ENCODE data around the gene NEDD4. TPM values are rescaled to one million over a fixed set of nuclear protein-coding genes. Genes with fewer than 3 reads are reported as not detected.
"Not testable (repeated sequence)": the region's sequence is repeated elsewhere in the genome, so short reads cannot be mapped to it uniquely, and the experiment has no call there.

Gene NEDD4
- total RNA-seq, 1 donor from 2014 or later = 33.9 TPM

GRCh38 chr15:55954862-55955605, 38.4 kb downstream of the NEDD4 start:
- H3K36me3 Mint-ChIP-seq (ENCODE audit: low read depth, unreplicated experiment) = peaks cover 5% of the 10 kb centered on the region
- no peaks in the 10 kb centered on the region for H3K27me3 Mint-ChIP-seq (ENCODE audit: unreplicated experiment)
- H3K27ac Mint-ChIP-seq (ENCODE audit: unreplicated experiment) = no peak overlapping the region
- no peak for DNase-seq (ENCODE audit: low spot score)
- no peak overlapping the region for H3K4me3 Mint-ChIP-seq (ENCODE audit: unreplicated experiment)
- no peaks in the 10 kb centered on the region for H3K4me1 Mint-ChIP-seq (ENCODE audit: unreplicated experiment)
- no peak for TF ChIP-seq CTCF (IDR thresholded peaks at IDR 0.05; ENCODE audit: unreplicated experiment)
- no peaks in the 10 kb centered on the region for H3K9me3 Mint-ChIP-seq (ENCODE audit: unreplicated experiment)

- not testable (repeated sequence) for H3K4me1 Mint-ChIP-seq (ENCODE audit: unreplicated experiment); H3K27me3 Mint-ChIP-seq (ENCODE audit: unreplicated experiment); H3K9me3 Mint-ChIP-seq (ENCODE audit: unreplicated experiment); DNase-seq (ENCODE audit: low spot score); H3K4me3 Mint-ChIP-seq (ENCODE audit: unreplicated experiment); H3K27ac Mint-ChIP-seq (ENCODE audit: unreplicated experiment)
- H3K36me3 Mint-ChIP-seq (ENCODE audit: low read depth, unreplicated experiment) = peaks cover 12% of the 10 kb centered on the region
Measured at GRCh38 chr15:55952501-55953274, 40.7 kb downstream of the NEDD4 start.

- not testable (repeated sequence) for DNase-seq (ENCODE audit: low spot score); H3K27ac Mint-ChIP-seq (ENCODE audit: unreplicated experiment); H3K9me3 Mint-ChIP-seq (ENCODE audit: unreplicated experiment); H3K4me3 Mint-ChIP-seq (ENCODE audit: unreplicated experiment); H3K27me3 Mint-ChIP-seq (ENCODE audit: unreplicated experiment)
- Mint-ChIP-seq H3K36me3 (ENCODE audit: low read depth, unreplicated experiment) (peaks cover 56% of the 10 kb centered on the region), H3K4me1 (ENCODE audit: unreplicated experiment) (peaks cover 19% of the 10 kb centered on the region)
Measured at GRCh38 chr15:55944606-55945005, 48.8 kb downstream of the NEDD4 start.

GRCh38 chr15:55942332-55942731, 51.1 kb downstream of the NEDD4 start:
- peak overlapping the region; percentile 14 for H3K4me3 Mint-ChIP-seq (ENCODE audit: unreplicated experiment)
- H3K27me3 Mint-ChIP-seq (ENCODE audit: unreplicated experiment) = peaks cover 5% of the 10 kb centered on the region
- DNase-seq (ENCODE audit: low spot score) = peak; percentile 4
- H3K36me3 Mint-ChIP-seq (ENCODE audit: low read depth, unreplicated experiment) = peaks cover 67% of the 10 kb centered on the region
- peaks cover 8% of the 10 kb centered on the region for H3K9me3 Mint-ChIP-seq (ENCODE audit: unreplicated experiment)
- TF ChIP-seq CTCF (IDR thresholded peaks at IDR 0.05; ENCODE audit: unreplicated experiment) = no peak
- peak overlapping the region; percentile 82 for H3K27ac Mint-ChIP-seq (ENCODE audit: unreplicated experiment)
- H3K4me1 Mint-ChIP-seq (ENCODE audit: unreplicated experiment) = peaks cover 19% of the 10 kb centered on the region

- H3K27me3 Mint-ChIP-seq (ENCODE audit: unreplicated experiment) = no peaks in the 10 kb centered on the region
- H3K9me3 Mint-ChIP-seq (ENCODE audit: unreplicated experiment) = peaks cover 4% of the 10 kb centered on the region
- DNase-seq (ENCODE audit: low spot score) = no peak
- peaks cover under 1% of the 10 kb centered on the region for H3K4me1 Mint-ChIP-seq (ENCODE audit: unreplicated experiment)
- no peak for TF ChIP-seq CTCF (IDR thresholded peaks at IDR 0.05; ENCODE audit: unreplicated experiment)
- H3K27ac Mint-ChIP-seq (ENCODE audit: unreplicated experiment) = no peak overlapping the region
- peaks cover 26% of the 10 kb centered on the region for H3K36me3 Mint-ChIP-seq (ENCODE audit: low read depth, unreplicated experiment)
- H3K4me3 Mint-ChIP-seq (ENCODE audit: unreplicated experiment) = no peak overlapping the region
Measured at GRCh38 chr15:55937040-55937439, 56.4 kb downstream of the NEDD4 start.

- Mint-ChIP-seq H3K4me1 (ENCODE audit: unreplicated experiment) (no peaks in the 10 kb centered on the region), H3K27me3 (ENCODE audit: unreplicated experiment) (peaks cover 1% of the 10 kb centered on the region), H3K36me3 (ENCODE audit: low read depth, unreplicated experiment) (peaks cover 7% of the 10 kb centered on the region), H3K4me3 (ENCODE audit: unreplicated experiment) (no peak overlapping the region), H3K9me3 (ENCODE audit: unreplicated experiment) (no peaks in the 10 kb centered on the region), H3K27ac (ENCODE audit: unreplicated experiment) (no peak overlapping the region)
- no peak for DNase-seq (ENCODE audit: low spot score)
- TF ChIP-seq CTCF (IDR thresholded peaks at IDR 0.05; ENCODE audit: unreplicated experiment) = no peak
Measured at GRCh38 chr15:55928955-55929354, 64.5 kb downstream of the NEDD4 start.

Data from endothelial cell (in vitro differentiated cells).